OCI-LY1 (cell line): ENCODE measurements around the gene FCAR.
"Not testable (repeated sequence)": the region's sequence is repeated elsewhere in the genome, so short reads cannot be mapped to it uniquely, and the experiment has no call there.

Source experiments
- H2AFZ ChIP-seq: fragments of 200-600 bp; sonication (generic), shearing (Covaris generic); 2 replicates; pipeline ENCODE4 v1.6.0; 2014; ENCODE audit warnings: antibody characterized with exemption, mild to moderate bottlenecking, low read length
- H3F3A ChIP-seq: fragments of 200-600 bp; sonication (generic), shearing (Covaris generic); 2 replicates; pipeline ENCODE4 v1.6.0; 2014; ENCODE audit warnings: mild to moderate bottlenecking, antibody characterized with exemption, low read length, moderate library complexity; ENCODE audit not compliant: insufficient read depth
- H3K27ac ChIP-seq: fragments of 200-600 bp; sonication (generic); 2 replicates; pipeline ENCODE4 v1.5.1; 2014; ENCODE audit warnings: low read length, mixed run types, mild to moderate bottlenecking, low read depth; ENCODE audit not compliant: poor library complexity, severe bottlenecking
- H3K27me3 ChIP-seq: fragments of 200-600 bp; sonication (generic); 2 replicates; pipeline ENCODE4 v1.6.0; 2014; ENCODE audit warnings: antibody characterized with exemption, mild to moderate bottlenecking, low read length, moderate library complexity; ENCODE audit not compliant: insufficient read depth
- H3K36me3 ChIP-seq: fragments of 200-600 bp; sonication (generic); 2 replicates; pipeline ENCODE4 v1.6.1; 2014; ENCODE audit warnings: mild to moderate bottlenecking, antibody characterized with exemption, low read length, moderate library complexity, mixed read lengths; ENCODE audit not compliant: insufficient read depth
- H3K4me1 ChIP-seq: fragments of 200-600 bp; sonication (generic); 2 replicates; pipeline ENCODE4 v1.5.1; 2014; ENCODE audit warnings: mild to moderate bottlenecking, low read length, moderate library complexity; ENCODE audit not compliant: insufficient read depth, severe bottlenecking
- H3K4me2 ChIP-seq: fragments of 200-600 bp; sonication (generic), shearing (Covaris generic); 2 replicates; pipeline ENCODE4 v1.6.1; 2014; ENCODE audit warnings: low read length
- H3K4me3 ChIP-seq: fragments of 200-600 bp; sonication (generic); 2 replicates; pipeline ENCODE4 v1.5.1; 2014; ENCODE audit warnings: low read length, low read depth, mild to moderate bottlenecking, mixed read lengths; ENCODE audit not compliant: poor library complexity, severe bottlenecking
- H3K79me2 ChIP-seq: fragments of 200-600 bp; shearing (Covaris generic); 2 replicates; pipeline ENCODE4 v1.6.1; 2016; ENCODE audit warnings: mixed run types, low read length, mixed read lengths; ENCODE audit not compliant: insufficient read depth
- H3K9ac ChIP-seq: fragments of 200-600 bp; sonication (generic), shearing (Covaris generic); 2 replicates; pipeline ENCODE4 v1.6.1; 2014; ENCODE audit warnings: mild to moderate bottlenecking, low read length, mixed read lengths
- H3K9me2 ChIP-seq: fragments of 200-600 bp; sonication (generic), shearing (Covaris generic); 2 replicates; pipeline ENCODE4 v1.6.1; 2014; ENCODE audit warnings: low read depth, mild to moderate bottlenecking, low read length, mixed read lengths
- H3K9me3 ChIP-seq: fragments of 200-600 bp; shearing (Covaris generic); 2 replicates; pipeline ENCODE4 v1.6.1; 2014; ENCODE audit warnings: low read length, mixed read lengths
- H4K20me1 ChIP-seq: fragments of 200-600 bp; sonication (generic), shearing (Covaris generic); 2 replicates; pipeline ENCODE4 v1.6.0; 2016; ENCODE audit warnings: mild to moderate bottlenecking, low read length; ENCODE audit not compliant: insufficient read depth
- CTCF ChIP-seq: fragments of 200-600 bp; sonication (generic), shearing (Covaris generic); IDR thresholded peaks from 2 replicates; pipeline ENCODE4 v1.5.1; 2017; ENCODE audit warnings: mild to moderate bottlenecking, antibody characterized with exemption, low read length, moderate library complexity, mixed read lengths
- EZH2 ChIP-seq: fragments of 200-600 bp; sonication (generic), shearing (Covaris generic); IDR thresholded peaks from 2 replicates; pipeline ENCODE4 v1.8.0; 2017; ENCODE audit warnings: borderline replicate concordance, mixed run types, mild to moderate bottlenecking, antibody characterized with exemption, low read length, moderate library complexity, mixed read lengths

Gene FCAR

GRCh38 chr19:54902061-54902460 is 28.0 kb downstream of the FCAR start:
- Histone ChIP-seq H4K20me1 (no peaks in the 10 kb centered on the region), H3K27ac (no peak overlapping the region), H3K4me2 (no peak overlapping the region), H3K9ac (no peak overlapping the region), H3K9me2 (no peaks in the 10 kb centered on the region), H3K4me1 (peaks cover 11% of the 10 kb centered on the region), H2AFZ (no peak overlapping the region), H3F3A (no peaks in the 10 kb centered on the region), H3K9me3 (no peaks in the 10 kb centered on the region), H3K4me3 (no peak overlapping the region), H3K36me3 (no peaks in the 10 kb centered on the region), H3K79me2 (no peaks in the 10 kb centered on the region), H3K27me3 (0 out of 2 replicates have a peak, but pooled peaks cover 2% of the 10 kb centered on the region)
- TF ChIP-seq EZH2 (no peak), CTCF (no peak)

- no peaks in the 10 kb centered on the region for H3K36me3 ChIP-seq
- TF ChIP-seq CTCF = no peak
- TF ChIP-seq EZH2 = no peak
- no peaks in the 10 kb centered on the region for H3K27me3 ChIP-seq
Measured at GRCh38 chr19:54903303-54903702, 29.3 kb downstream of the FCAR start.

GRCh38 chr19:54904261-54904660 is 30.2 kb downstream of the FCAR start:
- not testable (repeated sequence) for H2AFZ ChIP-seq, H3K27ac ChIP-seq, H3K4me3 ChIP-seq, H3F3A ChIP-seq, H3K9me2 ChIP-seq, H3K9me3 ChIP-seq, H3K27me3 ChIP-seq, H3K36me3 ChIP-seq, H3K9ac ChIP-seq, H3K4me2 ChIP-seq, H4K20me1 ChIP-seq, H3K79me2 ChIP-seq
- peaks cover 11% of the 10 kb centered on the region for H3K4me1 ChIP-seq

More at GRCh38 chr19:54903303-54903702, 29.3 kb downstream of the FCAR start:
- H3F3A ChIP-seq = no peaks in the 10 kb centered on the region
- no peaks in the 10 kb centered on the region for H3K9me2 ChIP-seq
- no peak overlapping the region for H3K9ac ChIP-seq
- H2AFZ ChIP-seq = no peak overlapping the region
- H4K20me1 ChIP-seq = no peaks in the 10 kb centered on the region
- no peak overlapping the region for H3K4me2 ChIP-seq
- H3K4me3 ChIP-seq = no peak overlapping the region
- no peaks in the 10 kb centered on the region for H3K79me2 ChIP-seq
- H3K9me3 ChIP-seq = no peaks in the 10 kb centered on the region
- no peak overlapping the region for H3K27ac ChIP-seq
- peaks cover 11% of the 10 kb centered on the region for H3K4me1 ChIP-seq

- no peak overlapping the region for H3K9ac ChIP-seq
- no peak overlapping the region; the same call in 1 of the 2 replicates for H3K4me2 ChIP-seq
- H3K27me3 ChIP-seq = no peaks in the 10 kb centered on the region
- no peaks in the 10 kb centered on the region for H3K9me2 ChIP-seq
- H2AFZ ChIP-seq = no peak overlapping the region
- no peak overlapping the region for H3K27ac ChIP-seq
- no peaks in the 10 kb centered on the region for H3K9me3 ChIP-seq
- H3K4me3 ChIP-seq = no peak overlapping the region
- H3K36me3 ChIP-seq = no peaks in the 10 kb centered on the region; the same call in 1 of the 2 replicates
- H3K79me2 ChIP-seq = no peaks in the 10 kb centered on the region
- no peaks in the 10 kb centered on the region for H4K20me1 ChIP-seq
- H3K4me1 ChIP-seq = peaks cover 11% of the 10 kb centered on the region
- TF ChIP-seq CTCF (no peak), EZH2 (no peak)
- no peaks in the 10 kb centered on the region for H3F3A ChIP-seq
Measured at GRCh38 chr19:54905421-54905802, 31.4 kb downstream of the FCAR start.
